GM21367 (cell line): ENCODE measurements around the gene SPATA12.

Experiments
- ATAC-seq: cut with Tn5 transposase; IDR thresholded peaks from one replicate; pipeline ENCODE4 v1.9.1; 2021; ENCODE audit not compliant: unreplicated experiment

The SPATA12 gene

GRCh38 chr3:57110798-57111197 lies 50.3 kb downstream of the SPATA12 start:
- ATAC-seq, result no peak

GRCh38 chr3:57112206-57112605 lies 51.7 kb downstream of the SPATA12 start:
- ATAC-seq, result no peak

- no peak for ATAC-seq
Measured at GRCh38 chr3:57116501-57116900, 56.0 kb downstream of the SPATA12 start.

GRCh38 chr3:57118254-57118653 lies 57.8 kb downstream of the SPATA12 start:
- ATAC-seq, result no peak

- no peak for ATAC-seq
Measured at GRCh38 chr3:57120040-57120439, 59.6 kb downstream of the SPATA12 start.

GRCh38 chr3:57120451-57121174 lies 60.1 kb downstream of the SPATA12 start:
- no peak for ATAC-seq
